H1 (cell line): ENCODE measurements around the gene CDK2.
"Not testable (repeated sequence)": the region's sequence is repeated elsewhere in the genome, so short reads cannot be mapped to it uniquely, and the experiment has no call there.

ENCODE experiments used
- CREB1 ChIP-seq: IDR thresholded peaks from 2 replicates; pipeline ENCODE4 v1.6.1; 2012; ENCODE audit warnings: inconsistent platforms
- EZH2 ChIP-seq: fragments of 200-600 bp; sonication (generic); IDR thresholded peaks from 2 replicates; pipeline ENCODE4 v1.7.1; 2012; ENCODE audit warnings: low read depth, mild to moderate bottlenecking, moderate library complexity, low read length, inconsistent platforms; ENCODE audit not compliant: severe bottlenecking
- POLR2A ChIP-seq, 2 experiments: IDR thresholded peaks; 1 replicate in 1 of 2; 2 replicates in 1 of 2; pipeline ENCODE4 v1.6.1; 2011; ENCODE audit warnings: low read depth in 2 of 2, low read length in 2 of 2, mild to moderate bottlenecking in 2 of 2; ENCODE audit errors: control extremely low read depth in 1 of 2
- SP1 ChIP-seq: IDR thresholded peaks from 2 replicates; pipeline ENCODE4 v1.6.1; 2011; ENCODE audit warnings: low read depth, low read length
- USF2 ChIP-seq: IDR thresholded peaks from 2 replicates; pipeline ENCODE4 v1.6.1; 2011; ENCODE audit warnings: low read length, improper control_type of control experiment

- TF ChIP-seq EZH2; SP1; CREB1; USF2; POLR2A (IDR thresholded peaks at IDR 0.05; ENCODE audit: control extremely low read depth in 1 of 2, low read depth in 2 of 2, low read length in 2 of 2): not testable (repeated sequence)
Observed at GRCh38 chr12:55981882-55982281, 15.3 kb downstream of the CDK2 start.
